H9 (cell line): Measurements from ENCODE around the gene ARHGEF39. TPM values are rescaled to one million over a fixed set of nuclear protein-coding genes. Genes with fewer than 3 reads are reported as not detected.
A peak's percentile ranks its signal among the peaks of the same experiment; 100 is the strongest.

Experiments
- DNase-seq: peaks from one replicate; pipeline ENCODE4 v3.0.0-alpha.2; 2017
- H2AFZ ChIP-seq: one replicate; pipeline ENCODE4 v1.6.1; 2013; ENCODE audit warnings: mild to moderate bottlenecking, low read length, control low read depth, moderate library complexity
- H2AK5ac ChIP-seq: 2 replicates; pipeline ENCODE4 v1.6.1; 2013; ENCODE audit warnings: low read length, control low read depth, mixed read lengths; ENCODE audit not compliant: insufficient read length
- H2BK120ac ChIP-seq: one replicate; pipeline ENCODE4 v1.6.1; 2013; ENCODE audit warnings: low read depth, mild to moderate bottlenecking, low read length, control low read depth, inconsistent platforms; ENCODE audit not compliant: poor library complexity, severe bottlenecking
- H2BK12ac ChIP-seq: 2 replicates; pipeline ENCODE4 v1.6.1; 2013; ENCODE audit warnings: low read length, control low read depth, mixed read lengths, low read depth; ENCODE audit not compliant: insufficient read length
- H2BK15ac ChIP-seq: 2 replicates; pipeline ENCODE4 v1.6.1; 2013; ENCODE audit warnings: low read depth, low read length, control low read depth
- H2BK20ac ChIP-seq: one replicate; pipeline ENCODE4 v1.6.1; 2013; ENCODE audit warnings: low read depth, mild to moderate bottlenecking, low read length, control low read depth, inconsistent platforms; ENCODE audit not compliant: poor library complexity, severe bottlenecking
- H2BK5ac ChIP-seq: 2 replicates; pipeline ENCODE4 v1.6.1; 2013; ENCODE audit warnings: low read length, control low read depth, mixed read lengths; ENCODE audit not compliant: insufficient read length
- H3K14ac ChIP-seq: 2 replicates; pipeline ENCODE4 v1.6.1; 2013; ENCODE audit warnings: low read length, control low read depth; ENCODE audit not compliant: insufficient read depth
- H3K18ac ChIP-seq: 2 replicates; pipeline ENCODE4 v1.6.1; 2013; ENCODE audit warnings: low read depth, mild to moderate bottlenecking, mixed read lengths, low read length, control low read depth; ENCODE audit not compliant: insufficient read length
- H3K23ac ChIP-seq: 2 replicates; pipeline ENCODE4 v1.6.1; 2013; ENCODE audit warnings: low read length, control low read depth, mixed read lengths, low read depth; ENCODE audit not compliant: insufficient read length
- H3K23me2 ChIP-seq: 2 replicates; pipeline ENCODE4 v1.6.1; 2013; ENCODE audit warnings: low read depth, mild to moderate bottlenecking, mixed read lengths, low read length, control low read depth; ENCODE audit not compliant: insufficient read length, poor library complexity, severe bottlenecking
- H3K27ac ChIP-seq: 2 replicates; pipeline ENCODE4 v1.5.1; 2013; ENCODE audit warnings: low read length, control low read depth, mixed read lengths, low read depth; ENCODE audit not compliant: insufficient read length
- H3K27me3 ChIP-seq: 2 replicates; pipeline ENCODE4 v1.6.1; 2013; ENCODE audit warnings: low read length, control low read depth, inconsistent platforms; ENCODE audit not compliant: insufficient read depth
- H3K4ac ChIP-seq: 2 replicates; pipeline ENCODE4 v1.6.1; 2013; ENCODE audit warnings: low read depth, mild to moderate bottlenecking, control low read depth, inconsistent platforms, low read length, moderate library complexity
- H3K4me1 ChIP-seq: 2 replicates; pipeline ENCODE4 v1.6.1; 2013; ENCODE audit warnings: low read length, control low read depth, inconsistent platforms; ENCODE audit not compliant: insufficient read depth
- H3K4me2 ChIP-seq: 2 replicates; pipeline ENCODE4 v1.6.1; 2013; ENCODE audit warnings: low read length, control low read depth, mixed read lengths; ENCODE audit not compliant: insufficient read length, insufficient read depth
- H3K56ac ChIP-seq: 2 replicates; pipeline ENCODE4 v1.6.1; 2013; ENCODE audit warnings: low read depth, mild to moderate bottlenecking, mixed read lengths, low read length, control low read depth; ENCODE audit not compliant: insufficient read length
- H3K79me1 ChIP-seq: 2 replicates; pipeline ENCODE4 v1.6.1; 2013; ENCODE audit warnings: low read depth, mild to moderate bottlenecking, moderate library complexity, low read length, control low read depth, inconsistent platforms; ENCODE audit not compliant: insufficient read depth, poor library complexity, severe bottlenecking
- H3K79me2 ChIP-seq: 2 replicates; pipeline ENCODE4 v1.6.1; 2013; ENCODE audit warnings: low read length, control low read depth, inconsistent platforms; ENCODE audit not compliant: insufficient read depth
- H3K9ac ChIP-seq: 2 replicates; pipeline ENCODE4 v1.6.1; 2013; ENCODE audit warnings: low read length, control low read depth, mixed read lengths; ENCODE audit not compliant: insufficient read length; ENCODE audit errors: extremely low read depth
- H3K9me3 ChIP-seq: one replicate; pipeline ENCODE4 v1.6.1; 2013; ENCODE audit warnings: low read depth, low read length, inconsistent platforms; ENCODE audit not compliant: control insufficient read depth
- H3T11ph ChIP-seq: one replicate; pipeline ENCODE4 v1.6.1; 2013; ENCODE audit warnings: mild to moderate bottlenecking, low read length, control low read depth, inconsistent platforms
- H4K20me1 ChIP-seq: one replicate; pipeline ENCODE4 v1.6.1; 2013; ENCODE audit not compliant: control insufficient read depth, insufficient read length, insufficient read depth
- H4K5ac ChIP-seq: 2 replicates; pipeline ENCODE4 v1.6.1; 2013; ENCODE audit warnings: low read depth, mild to moderate bottlenecking, mixed read lengths, low read length, control low read depth; ENCODE audit not compliant: insufficient read length
- H4K8ac ChIP-seq: replicated peaks from 2 replicates; pipeline ENCODE4 v1.6.1; 2013; ENCODE audit warnings: low read length, control low read depth, mixed read lengths, low read depth; ENCODE audit not compliant: insufficient read length
- H4K91ac ChIP-seq: 2 replicates; pipeline ENCODE4 v1.6.1; 2013; ENCODE audit warnings: low read depth, mild to moderate bottlenecking, moderate library complexity, mixed read lengths, low read length, control low read depth; ENCODE audit not compliant: insufficient read length
- H3K27ac Mint-ChIP-seq, 3 experiments: 2 replicates in 2 of 3; 3 replicates in 1 of 3; pipeline ENCODE4 v1.8.0; 2020 to 2021; ENCODE audit warnings: mixed read lengths in 3 of 3, mild to moderate bottlenecking in 1 of 3, moderate library complexity in 1 of 3
- H3K27me3 Mint-ChIP-seq: 2 replicates; pipeline ENCODE4 v1.8.0; 2021; ENCODE audit warnings: low read depth, mild to moderate bottlenecking, moderate library complexity, mixed read lengths
- H3K36me3 Mint-ChIP-seq, 3 experiments: 2 replicates in 2 of 3; 3 replicates in 1 of 3; pipeline ENCODE4 v1.8.0; 2020 to 2021; ENCODE audit warnings: low read depth in 3 of 3, mixed read lengths in 3 of 3; ENCODE audit not compliant: insufficient read depth in 1 of 3
- H3K4me1 Mint-ChIP-seq, 2 experiments: 2 replicates each; pipeline ENCODE4 v1.8.0; 2020; ENCODE audit warnings: mixed read lengths in 2 of 2
- H3K4me3 Mint-ChIP-seq, 2 experiments: 2 replicates in 1 of 2; 3 replicates in 1 of 2; pipeline ENCODE4 v1.8.0; 2020 to 2021; ENCODE audit warnings: mild to moderate bottlenecking in 2 of 2, mixed read lengths in 2 of 2, moderate library complexity in 1 of 2
- H3K9me3 Mint-ChIP-seq, 2 experiments: 2 replicates in 1 of 2; 3 replicates in 1 of 2; pipeline ENCODE4 v1.8.0; 2020; ENCODE audit warnings: mild to moderate bottlenecking in 2 of 2, mixed read lengths in 2 of 2, moderate library complexity in 1 of 2
- whole genome bisulfite sequencing: extraction: QIAGEN DNeasy Blood & Tissue Kit; methylation state at CpG from one replicate; pipeline ENCODE4 v1.1.7; 2013; ENCODE audit warnings: missing lambda C conversion rate, low lambda C conversion rate, mixed read lengths; ENCODE audit not compliant: insufficient read length; ENCODE audit errors: extremely low coverage; 5-methylcytosine and 5-hydroxymethylcytosine counted together
- total RNA-seq: library from RNA; stranded (reverse); gene quantifications from 2 replicates; pipeline ENCODE4 v1.2.1, GENCODE V29; 2021
- TF ChIP-seq, protein P1 (sequence below): fragments of 200-600 bp; sonication (generic); conservative IDR thresholded peaks from 3 replicates; pipeline ENCODE4 v1.8.0; 2021; ENCODE audit warnings: antibody characterized with exemption, mild to moderate bottlenecking

ARHGEF39 gene
- total RNA-seq, 1 experiment from 2014 or later = 24.4 TPM

- Histone ChIP-seq H3K4ac (no peak overlapping the region), H3K9ac (no peak overlapping the region)
- DNase-seq = no peak
Observed at GRCh38 chr9:35683323-35683722, 18.3 kb upstream of the ARHGEF39 start.

More at GRCh38 chr9:35683323-35683722, 18.3 kb upstream of the ARHGEF39 start:
- Histone ChIP-seq H4K5ac (no peak overlapping the region), H2AFZ (no peak overlapping the region), H2BK5ac (no peak overlapping the region), H3K79me1 (no peaks in the 10 kb centered on the region), H3K27me3 (no peaks in the 10 kb centered on the region), H4K20me1 (no peaks in the 10 kb centered on the region), H2AK5ac (no peak overlapping the region), H3K23ac (no peak overlapping the region), H3K14ac (no peak overlapping the region), H3K79me2 (no peaks in the 10 kb centered on the region), H4K8ac (no peak overlapping the region), H4K91ac (no peak overlapping the region), H3T11ph (no peak overlapping the region), H2BK120ac (no peak overlapping the region), H3K23me2 (no peaks in the 10 kb centered on the region), H2BK20ac (no peak overlapping the region), H3K9me3 (no peaks in the 10 kb centered on the region), H2BK15ac (no peak overlapping the region), H3K27ac (no peak overlapping the region), H3K18ac (no peak overlapping the region), H3K56ac (no peak overlapping the region), H2BK12ac (no peak overlapping the region), H3K4me1 (peaks cover 3% of the 10 kb centered on the region), H3K4me2 (no peak overlapping the region)
- no peaks in the 10 kb centered on the region for H3K27me3 Mint-ChIP-seq
- H3K4me1 Mint-ChIP-seq = peaks cover 30 to 33% of the 10 kb centered on the region in 2 experiments
- H3K27ac Mint-ChIP-seq = 0 out of 7 replicates have a peak overlapping the region, but pooled peaks of 1 of the 3 experiments have one; percentile 28
- H3K36me3 Mint-ChIP-seq = peaks cover 41 to 63% (median 61%) of the 10 kb centered on the region in 3 experiments; a peak in 6 of 7 replicates
- WGBS = no CpG with 5 or more reads among the region's 2 CpGs
- TF ChIP-seq, protein P1, sequence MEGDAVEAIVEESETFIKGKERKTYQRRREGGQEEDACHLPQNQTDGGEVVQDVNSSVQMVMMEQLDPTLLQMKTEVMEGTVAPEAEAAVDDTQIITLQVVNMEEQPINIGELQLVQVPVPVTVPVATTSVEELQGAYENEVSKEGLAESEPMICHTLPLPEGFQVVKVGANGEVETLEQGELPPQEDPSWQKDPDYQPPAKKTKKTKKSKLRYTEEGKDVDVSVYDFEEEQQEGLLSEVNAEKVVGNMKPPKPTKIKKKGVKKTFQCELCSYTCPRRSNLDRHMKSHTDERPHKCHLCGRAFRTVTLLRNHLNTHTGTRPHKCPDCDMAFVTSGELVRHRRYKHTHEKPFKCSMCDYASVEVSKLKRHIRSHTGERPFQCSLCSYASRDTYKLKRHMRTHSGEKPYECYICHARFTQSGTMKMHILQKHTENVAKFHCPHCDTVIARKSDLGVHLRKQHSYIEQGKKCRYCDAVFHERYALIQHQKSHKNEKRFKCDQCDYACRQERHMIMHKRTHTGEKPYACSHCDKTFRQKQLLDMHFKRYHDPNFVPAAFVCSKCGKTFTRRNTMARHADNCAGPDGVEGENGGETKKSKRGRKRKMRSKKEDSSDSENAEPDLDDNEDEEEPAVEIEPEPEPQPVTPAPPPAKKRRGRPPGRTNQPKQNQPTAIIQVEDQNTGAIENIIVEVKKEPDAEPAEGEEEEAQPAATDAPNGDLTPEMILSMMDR = no peak
- H3K4me3 Mint-ChIP-seq = no peak overlapping the region
- H3K9me3 Mint-ChIP-seq = no peaks in the 10 kb centered on the region
